Esophagus muscularis mucosa (tissue), 4 donors: ENCODE measurements around the gene PRXL2B. TPM values are rescaled to one million over a fixed set of nuclear protein-coding genes. Genes with fewer than 3 reads are reported as not detected.
A peak's percentile ranks its signal among the peaks of the same experiment; 100 is the strongest.

Experiments used
- DNase-seq: peaks from one replicate; pipeline ENCODE4 v3.0.0-alpha.2; 2017; ENCODE audit errors: extremely low spot score
- H3K27ac ChIP-seq, 4 donors: fragments of 200-600 bp; sonication (generic); replicated peaks in 1 of 4; 1 replicate in 3 of 4; 2 replicates in 1 of 4; pipeline ENCODE4 v1.5.1; 2016 to 2019; ENCODE audit warnings: mild to moderate bottlenecking in 1 of 4
- H3K27me3 ChIP-seq, 4 donors: fragments of 200-600 bp; sonication (generic); one replicate each; pipeline versions ENCODE4 v1.5.1 to v1.6.0; 2016 to 2019
- H3K36me3 ChIP-seq, 4 donors: fragments of 200-600 bp; sonication (generic); one replicate each; pipeline ENCODE4 v1.5.1; 2016 to 2019
- H3K4me1 ChIP-seq, 4 donors: fragments of 200-600 bp; sonication (generic); one replicate each; pipeline ENCODE4 v1.5.1; 2016 to 2019
- H3K4me3 ChIP-seq, 4 donors: fragments of 200-600 bp; sonication (generic); 1 replicate in 2 of 4; 2 replicates in 2 of 4; pipeline ENCODE4 v1.5.1; 2016 to 2019; ENCODE audit warnings: mild to moderate bottlenecking in 4 of 4, moderate library complexity in 1 of 4
- H3K9me3 ChIP-seq, 4 donors: fragments of 200-600 bp; sonication (generic); 1 replicate in 3 of 4; 2 replicates in 1 of 4; pipeline ENCODE4 v1.5.1; 2016 to 2019
- CTCF ChIP-seq, 3 experiments: fragments of 200-600 bp in 2 of 3; fragments of 450-650 bp in 1 of 3; sonication (generic) in 2 of 3; IDR thresholded peaks; one replicate each; pipeline ENCODE4 v1.5.1; 2017 to 2019; ENCODE audit warnings: antibody characterized with exemption in 3 of 3, mild to moderate bottlenecking in 2 of 3, moderate library complexity in 1 of 3
- EP300 ChIP-seq: sonication (generic); formaldehyde crosslinking; IDR thresholded peaks from one replicate; pipeline ENCODE4 v1.6.1; 2017; ENCODE audit warnings: antibody characterized with exemption
- POLR2A ChIP-seq: fragments of 450-650 bp; IDR thresholded peaks from one replicate; pipeline ENCODE4 v1.6.1; 2017; ENCODE audit warnings: antibody characterized with exemption, moderate library complexity, mild to moderate bottlenecking, low read depth
- POLR2AphosphoS5 ChIP-seq, 2 donors: sonication (generic); formaldehyde crosslinking; IDR thresholded peaks; one replicate each; pipeline ENCODE4 v1.6.1; 2017; ENCODE audit warnings: antibody characterized with exemption in 2 of 2
- WGBS: methylation state at CpG from one replicate; pipeline ENCODE4 v1.1.5; 2018; 5-methylcytosine and 5-hydroxymethylcytosine counted together
- intact Hi-C: fragments of 100-400 bp; cut with DNase I; formaldehyde crosslinking; loops from one replicate; pipeline ENCODE4 v1.15.1; 2023
- total RNA-seq, 4 donors: library from RNA; depleted of rRNA; stranded (reverse); fragments of >200 nt; gene quantifications; one replicate each; pipeline versions ENCODE4 v1.1.0 to v1.2.1, GENCODE V29; 2016

PRXL2B gene
- total RNA-seq, 4 donors from 2014 or later: 7.9 to 18.8 (median 14.8) TPM

GRCh38 chr1:2561898-2562895 is 24.4 kb upstream of the PRXL2B start:
- TF ChIP-seq POLR2AphosphoS5 (IDR thresholded peaks at IDR 0.05) (no peak), POLR2A (no peak), EP300 (no peak), CTCF (IDR thresholded peaks at IDR 0.05) (peak in 1 of 3 experiments; percentile 41)
- no peaks in the 10 kb centered on the region for H3K9me3 ChIP-seq
- H3K36me3 ChIP-seq: peaks cover 0 to 61% (median 51%) of the 10 kb centered on the region in 4 donors
- peaks cover 0 to 14% (median 2%) of the 10 kb centered on the region in 4 donors for H3K27me3 ChIP-seq
- no peak for DNase-seq
- H3K4me3 ChIP-seq: no peak overlapping the region
- intact Hi-C loops: no loop called here
- WGBS: 89% methylated on average over 10 of the region's 24 CpGs
- H3K4me1 ChIP-seq: peaks cover 11 to 32% (median 23%) of the 10 kb centered on the region in 4 donors
- no peak overlapping the region for H3K27ac ChIP-seq

- Histone ChIP-seq H3K27ac (no peak overlapping the region), H3K36me3 (peaks cover 0 to 59% (median 49%) of the 10 kb centered on the region in 4 donors)
Measured at GRCh38 chr1:2563205-2563604, 23.4 kb upstream of the PRXL2B start.

GRCh38 chr1:2564006-2564814 is 22.4 kb upstream of the PRXL2B start:
- Histone ChIP-seq H3K36me3 (peaks cover 0 to 48% (median 39%) of the 10 kb centered on the region in 4 donors), H3K9me3 (no peaks in the 10 kb centered on the region), H3K27ac (no peak overlapping the region), H3K4me3 (no peak overlapping the region), H3K4me1 (peaks cover 0 to 11% (median 5%) of the 10 kb centered on the region in 4 donors), H3K27me3 (peaks cover 0 to 30% (median 4%) of the 10 kb centered on the region in 4 donors)
- no peak for DNase-seq
- intact Hi-C loops: no loop called here
- WGBS: 86% methylated on average over 12 of the region's 20 CpGs
- TF ChIP-seq POLR2AphosphoS5 (IDR thresholded peaks at IDR 0.05): no peak
- TF ChIP-seq EP300: no peak
- no peak for TF ChIP-seq CTCF (IDR thresholded peaks at IDR 0.05)
- no peak for TF ChIP-seq POLR2A

More at GRCh38 chr1:2563205-2563604, 23.4 kb upstream of the PRXL2B start:
- intact Hi-C loops: no loop called here
- Histone ChIP-seq H3K27me3 (peaks cover 0 to 20% (median 4%) of the 10 kb centered on the region in 4 donors), H3K4me1 (peaks cover under 1 to 22% (median 13%) of the 10 kb centered on the region in 4 donors), H3K9me3 (no peaks in the 10 kb centered on the region), H3K4me3 (no peak overlapping the region)
- no peak for DNase-seq
- WGBS: 87% methylated on average over 3 of the region's 18 CpGs
- TF ChIP-seq POLR2AphosphoS5 (IDR thresholded peaks at IDR 0.05): no peak
- no peak for TF ChIP-seq EP300
- no peak for TF ChIP-seq CTCF (IDR thresholded peaks at IDR 0.05)
- no peak for TF ChIP-seq POLR2A

GRCh38 chr1:2564815-2565374 is 21.7 kb upstream of the PRXL2B start:
- intact Hi-C loops: no loop called here
- Histone ChIP-seq H3K4me1 (peaks cover 0 to 5% (median 2%) of the 10 kb centered on the region in 4 donors), H3K36me3 (peaks cover 0 to 42% (median 33%) of the 10 kb centered on the region in 4 donors), H3K4me3 (no peak overlapping the region), H3K9me3 (no peaks in the 10 kb centered on the region), H3K27me3 (peaks cover 0 to 34% (median 4%) of the 10 kb centered on the region in 4 donors), H3K27ac (no peak overlapping the region)
- 45% methylated on average over 11 of the region's 14 CpGs for WGBS
- TF ChIP-seq POLR2A (no peak), POLR2AphosphoS5 (IDR thresholded peaks at IDR 0.05) (no peak), EP300 (no peak), CTCF (IDR thresholded peaks at IDR 0.05) (no peak)
- DNase-seq: no peak
